Gastroesophageal sphincter (tissue), 4 donors: ENCODE results near the gene KRTAP5-11. TPM values are rescaled to one million over a fixed set of nuclear protein-coding genes. Genes with fewer than 3 reads are reported as not detected.

ENCODE experiments used
- ATAC-seq: fragments of 150-250 bp; one replicate; pipeline ENCODE4 v1.9.1; 2016; ENCODE audit warnings: mild to moderate bottlenecking, moderate library complexity
- H3K27ac ChIP-seq, 4 donors: fragments of 200-600 bp; sonication (generic) in 3 of 4; 1 replicate in 3 of 4; 2 replicates in 1 of 4; pipeline ENCODE4 v1.5.1; 2016 to 2019
- H3K27me3 ChIP-seq: fragments of 200-600 bp; sonication (generic); one replicate; pipeline ENCODE4 v1.5.1; 2019
- H3K36me3 ChIP-seq, 2 donors: fragments of 200-600 bp; sonication (generic); one replicate each; pipeline ENCODE4 v1.5.1; 2019; ENCODE audit warnings: control low read depth in 1 of 2
- H3K4me1 ChIP-seq, 3 donors: fragments of 200-600 bp; sonication (generic); 1 replicate in 2 of 3; 2 replicates in 1 of 3; pipeline ENCODE4 v1.5.1; 2016 to 2019; ENCODE audit warnings: control low read depth in 2 of 3
- H3K4me3 ChIP-seq, 2 donors: fragments of 200-600 bp; sonication (generic); one replicate each; pipeline ENCODE4 v1.5.1; 2019; ENCODE audit warnings: mild to moderate bottlenecking in 1 of 2, moderate library complexity in 1 of 2
- H3K9me3 ChIP-seq, 3 donors: fragments of 200-600 bp; sonication (generic); one replicate each; pipeline ENCODE4 v1.5.1; 2017 to 2019; ENCODE audit warnings: control low read depth in 2 of 3
- CTCF ChIP-seq, 4 experiments: fragments of 200-600 bp in 2 of 4; fragments of 450-650 bp in 2 of 4; sonication (generic) in 1 of 4; IDR thresholded peaks; one replicate each; pipeline ENCODE4 v1.5.1; 2017 to 2019; ENCODE audit warnings: antibody characterized with exemption in 4 of 4, mild to moderate bottlenecking in 2 of 4, moderate library complexity in 2 of 4
- EP300 ChIP-seq: sonication (generic); formaldehyde crosslinking; IDR thresholded peaks from one replicate; pipeline ENCODE4 v1.6.1; 2017; ENCODE audit warnings: antibody characterized with exemption, mild to moderate bottlenecking
- POLR2A ChIP-seq, 2 donors: fragments of 450-650 bp; IDR thresholded peaks; one replicate each; pipeline ENCODE4 v1.6.1; 2017; ENCODE audit warnings: antibody characterized with exemption in 2 of 2, mild to moderate bottlenecking in 2 of 2, moderate library complexity in 1 of 2
- POLR2AphosphoS5 ChIP-seq: sonication (generic); formaldehyde crosslinking; IDR thresholded peaks from one replicate; pipeline ENCODE4 v1.6.1; 2017; ENCODE audit warnings: antibody characterized with exemption
- WGBS, 2 donors: methylation state at CpG; one replicate each; pipeline ENCODE4 v1.1.5; 2018; ENCODE audit warnings: low coverage in 1 of 2; 5-methylcytosine and 5-hydroxymethylcytosine counted together
- total RNA-seq, 4 donors: library from RNA; depleted of rRNA; stranded (reverse); fragments of >200 nt; gene quantifications; one replicate each; pipeline ENCODE4 v1.1.0, GENCODE V29; 2016

KRTAP5-11 gene
- total RNA-seq, 4 donors from 2014 or later: not detected

- WGBS, 2 donors: 88 to 100% methylated on average over 1 of the region's 1 CpG
- no peak overlapping the region for H3K27ac ChIP-seq
- no peaks in the 10 kb centered on the region for H3K36me3 ChIP-seq
- no peak overlapping the region for H3K4me3 ChIP-seq
- no peaks in the 10 kb centered on the region for H3K4me1 ChIP-seq
- no peak for ATAC-seq
- peaks cover 36% of the 10 kb centered on the region for H3K27me3 ChIP-seq
- peaks cover 0 to 5% (median 0%) of the 10 kb centered on the region in 3 donors for H3K9me3 ChIP-seq
- TF ChIP-seq EP300 (no peak), POLR2AphosphoS5 (no peak), POLR2A (IDR thresholded peaks at IDR 0.05) (no peak), CTCF (IDR thresholded peaks at IDR 0.05) (no peak)
Measured at GRCh38 chr11:71551711-71552110, 31.0 kb downstream of the KRTAP5-11 start.

GRCh38 chr11:71548716-71549151 is 33.9 kb downstream of the KRTAP5-11 start:
- TF ChIP-seq POLR2A (IDR thresholded peaks at IDR 0.05) (no peak), CTCF (IDR thresholded peaks at IDR 0.05) (no peak), POLR2AphosphoS5 (no peak), EP300 (no peak)
- ATAC-seq: no peak
- Histone ChIP-seq H3K9me3 (peaks cover 0 to 8% (median 0%) of the 10 kb centered on the region in 3 donors), H3K36me3 (no peaks in the 10 kb centered on the region), H3K27me3 (peaks cover 38% of the 10 kb centered on the region), H3K27ac (no peak overlapping the region), H3K4me3 (no peak overlapping the region), H3K4me1 (no peaks in the 10 kb centered on the region)
- no CpG with 5 or more reads among the region's 5 CpGs for WGBS, 2 donors

GRCh38 chr11:71548120-71548519 is 34.6 kb downstream of the KRTAP5-11 start, which contains the start of gene KRTAP5-9:
Gene KRTAP5-9 (plus strand): TSS chr11:71548420. CDS start chr11:71548658, 238 bp downstream.
- Histone ChIP-seq H3K4me3 (no peak within 1 kb of the TSS), H3K27me3 (peaks cover 38% of the 10 kb centered on the region), H3K27ac (no peak within 1 kb of the TSS), H3K36me3 (no peaks in the 10 kb centered on the region), H3K4me1 (no peaks in the 10 kb centered on the region), H3K9me3 (peaks cover 0 to 8% (median 0%) of the 10 kb centered on the region in 3 donors)
- 8 to 73% methylated on average over 2 to 4 of the region's 5 CpGs for WGBS, 2 donors
- ATAC-seq: no peak
- no peak for TF ChIP-seq EP300
- TF ChIP-seq POLR2AphosphoS5: no peak
- TF ChIP-seq POLR2A (IDR thresholded peaks at IDR 0.05): no peak
- TF ChIP-seq CTCF (IDR thresholded peaks at IDR 0.05): no peak

- Histone ChIP-seq H3K27me3 (peaks cover 42% of the 10 kb centered on the region), H3K9me3 (peaks cover 0 to 8% (median 0%) of the 10 kb centered on the region in 3 donors), H3K36me3 (no peaks in the 10 kb centered on the region), H3K4me1 (no peaks in the 10 kb centered on the region), H3K4me3 (no peak overlapping the region), H3K27ac (no peak overlapping the region)
- no peak for TF ChIP-seq CTCF (IDR thresholded peaks at IDR 0.05)
- TF ChIP-seq EP300: no peak
- TF ChIP-seq POLR2A (IDR thresholded peaks at IDR 0.05): no peak
- TF ChIP-seq POLR2AphosphoS5: no peak
- ATAC-seq: no peak
- 71 to 90% methylated on average over 1 to 7 of the region's 12 CpGs for WGBS, 2 donors
Measured at GRCh38 chr11:71545405-71545966, 37.2 kb downstream of the KRTAP5-11 start.

- Histone ChIP-seq H3K27ac (no peak overlapping the region), H3K4me1 (no peaks in the 10 kb centered on the region), H3K27me3 (peaks cover 42% of the 10 kb centered on the region), H3K9me3 (peaks cover 0 to 8% (median 0%) of the 10 kb centered on the region in 3 donors), H3K36me3 (no peaks in the 10 kb centered on the region), H3K4me3 (no peak overlapping the region)
- TF ChIP-seq CTCF (IDR thresholded peaks at IDR 0.05) (no peak), EP300 (no peak), POLR2AphosphoS5 (no peak), POLR2A (IDR thresholded peaks at IDR 0.05) (no peak)
- whole genome bisulfite sequencing, 2 donors: 84% methylated on average over 5 to 6 of the region's 6 CpGs
- ATAC-seq: no peak
Measured at GRCh38 chr11:71544525-71545214, 38.0 kb downstream of the KRTAP5-11 start.
